Measurements from ENCODE around the gene HEXA. TPM values are rescaled to one million over a fixed set of nuclear protein-coding genes. Genes with fewer than 3 reads are reported as not detected.

Gene HEXA
- total and polyA plus RNA-seq, 9 of the 15 experiments (the other 6 are each of a cell fraction or from before 2014, with no cell fraction given) = 22.2 to 136 (median 68.9) TPM

DNA sequence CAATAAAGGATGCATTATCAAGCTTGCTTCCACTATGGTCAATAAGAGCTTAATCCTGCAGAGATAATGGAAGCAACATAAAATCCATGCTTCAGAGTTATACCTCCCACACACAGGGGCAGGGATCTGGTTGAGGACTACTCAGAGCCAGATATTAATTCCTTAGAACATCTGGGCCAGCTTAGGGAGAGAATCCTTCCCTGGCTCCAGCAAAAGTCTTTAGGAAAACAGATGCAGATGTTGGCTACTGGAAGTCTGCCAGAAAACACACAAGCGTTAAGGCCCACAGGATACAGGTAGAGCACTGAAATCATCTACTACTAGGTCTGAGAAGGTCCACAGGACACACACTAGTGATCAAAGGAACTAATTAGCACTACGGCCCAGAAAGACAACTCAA is 47.4 kb upstream of the HEXA start (continued):
- TF ChIP-seq, protein P1, sequence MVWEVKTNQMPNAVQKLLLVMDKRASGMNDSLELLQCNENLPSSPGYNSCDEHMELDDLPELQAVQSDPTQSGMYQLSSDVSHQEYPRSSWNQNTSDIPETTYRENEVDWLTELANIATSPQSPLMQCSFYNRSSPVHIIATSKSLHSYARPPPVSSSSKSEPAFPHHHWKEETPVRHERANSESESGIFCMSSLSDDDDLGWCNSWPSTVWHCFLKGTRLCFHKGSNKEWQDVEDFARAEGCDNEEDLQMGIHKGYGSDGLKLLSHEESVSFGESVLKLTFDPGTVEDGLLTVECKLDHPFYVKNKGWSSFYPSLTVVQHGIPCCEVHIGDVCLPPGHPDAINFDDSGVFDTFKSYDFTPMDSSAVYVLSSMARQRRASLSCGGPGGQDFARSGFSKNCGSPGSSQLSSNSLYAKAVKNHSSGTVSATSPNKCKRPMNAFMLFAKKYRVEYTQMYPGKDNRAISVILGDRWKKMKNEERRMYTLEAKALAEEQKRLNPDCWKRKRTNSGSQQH (CRISPR knock-in tag; IDR thresholded peaks at IDR 0.05) = no peak
- TF ChIP-seq DACH1 (IDR thresholded peaks at IDR 0.05; ENCODE audit: partially characterized antibody) (no peak), KLF16 (IDR thresholded peaks at IDR 0.05) (no peak), ZNF124 (CRISPR knock-in tag; IDR thresholded peaks at IDR 0.05) (no peak)
- TF ChIP-seq, protein P2, sequence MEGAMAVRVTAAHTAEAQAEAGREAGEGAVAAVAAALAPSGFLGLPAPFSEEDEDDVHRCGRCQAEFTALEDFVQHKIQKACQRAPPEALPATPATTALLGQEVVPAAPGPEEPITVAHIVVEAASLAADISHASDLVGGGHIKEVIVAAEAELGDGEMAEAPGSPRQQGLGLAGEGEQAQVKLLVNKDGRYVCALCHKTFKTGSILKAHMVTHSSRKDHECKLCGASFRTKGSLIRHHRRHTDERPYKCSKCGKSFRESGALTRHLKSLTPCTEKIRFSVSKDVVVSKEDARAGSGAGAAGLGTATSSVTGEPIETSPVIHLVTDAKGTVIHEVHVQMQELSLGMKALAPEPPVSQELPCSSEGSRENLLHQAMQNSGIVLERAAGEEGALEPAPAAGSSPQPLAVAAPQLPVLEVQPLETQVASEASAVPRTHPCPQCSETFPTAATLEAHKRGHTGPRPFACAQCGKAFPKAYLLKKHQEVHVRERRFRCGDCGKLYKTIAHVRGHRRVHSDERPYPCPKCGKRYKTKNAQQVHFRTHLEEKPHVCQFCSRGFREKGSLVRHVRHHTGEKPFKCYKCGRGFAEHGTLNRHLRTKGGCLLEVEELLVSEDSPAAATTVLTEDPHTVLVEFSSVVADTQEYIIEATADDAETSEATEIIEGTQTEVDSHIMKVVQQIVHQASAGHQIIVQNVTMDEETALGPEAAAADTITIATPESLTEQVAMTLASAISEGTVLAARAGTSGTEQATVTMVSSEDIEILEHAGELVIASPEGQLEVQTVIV (CRISPR knock-in tag; IDR thresholded peaks at IDR 0.05; ENCODE audit: borderline replicate concordance) = no peak
- TF ChIP-seq, protein P3, sequence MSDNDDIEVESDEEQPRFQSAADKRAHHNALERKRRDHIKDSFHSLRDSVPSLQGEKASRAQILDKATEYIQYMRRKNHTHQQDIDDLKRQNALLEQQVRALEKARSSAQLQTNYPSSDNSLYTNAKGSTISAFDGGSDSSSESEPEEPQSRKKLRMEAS (CRISPR knock-in tag; IDR thresholded peaks at IDR 0.05) = no peak
- TF ChIP-seq, protein P4, sequence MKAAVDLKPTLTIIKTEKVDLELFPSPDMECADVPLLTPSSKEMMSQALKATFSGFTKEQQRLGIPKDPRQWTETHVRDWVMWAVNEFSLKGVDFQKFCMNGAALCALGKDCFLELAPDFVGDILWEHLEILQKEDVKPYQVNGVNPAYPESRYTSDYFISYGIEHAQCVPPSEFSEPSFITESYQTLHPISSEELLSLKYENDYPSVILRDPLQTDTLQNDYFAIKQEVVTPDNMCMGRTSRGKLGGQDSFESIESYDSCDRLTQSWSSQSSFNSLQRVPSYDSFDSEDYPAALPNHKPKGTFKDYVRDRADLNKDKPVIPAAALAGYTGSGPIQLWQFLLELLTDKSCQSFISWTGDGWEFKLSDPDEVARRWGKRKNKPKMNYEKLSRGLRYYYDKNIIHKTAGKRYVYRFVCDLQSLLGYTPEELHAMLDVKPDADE (conservative IDR thresholded peaks at IDR 0.05; ENCODE audit: control insufficient read depth, low read depth, low read length) = no peak
